SK-N-SH treated with all-trans-retinoic acid at 6 μM for 48 hours (cell line): ENCODE data around the gene SLC4A4.

Source experiments
- ARNTL ChIP-seq: fragments of 450-650 bp; formaldehyde crosslinking; IDR thresholded peaks from 2 replicates; pipeline ENCODE4 v1.5.0; 2020; ENCODE audit warnings: low read depth, mild to moderate bottlenecking, moderate library complexity, borderline replicate concordance
- BACH2 ChIP-seq: fragments of 250-450 bp; sonication (Bioruptor Pico); IDR thresholded peaks from 2 replicates; pipeline ENCODE4 v1.9.0; 2021; ENCODE audit warnings: mild to moderate bottlenecking, borderline replicate concordance
- ISL1 ChIP-seq: fragments of 250-450 bp; sonication (Bioruptor Pico); IDR thresholded peaks from 2 replicates; pipeline ENCODE4 v2.1.2; 2022; ENCODE audit warnings: mild to moderate bottlenecking, moderate library complexity
- RARB ChIP-seq: fragments of 250-450 bp; sonication (Bioruptor Pico); IDR thresholded peaks from 2 replicates; pipeline ENCODE4 v1.8.0; 2021; ENCODE audit warnings: mild to moderate bottlenecking, moderate library complexity
- SNAI2 ChIP-seq: fragments of 250-450 bp; sonication (Bioruptor Pico); IDR thresholded peaks from 2 replicates; pipeline ENCODE4 v1.5.0; 2020; ENCODE audit warnings: mild to moderate bottlenecking, moderate library complexity
- TCF4 ChIP-seq: fragments of 250-450 bp; sonication (Bioruptor Pico); IDR thresholded peaks from 2 replicates; pipeline ENCODE4 v1.8.0; 2021; ENCODE audit warnings: mild to moderate bottlenecking, moderate library complexity, borderline replicate concordance
- TOX ChIP-seq: fragments of 250-450 bp; sonication (Bioruptor Pico); IDR thresholded peaks from 2 replicates; pipeline ENCODE4 v1.8.0; 2021; ENCODE audit warnings: mild to moderate bottlenecking, moderate library complexity, borderline replicate concordance
- ZFP3 ChIP-seq: fragments of 250-450 bp; sonication (Bioruptor Pico); IDR thresholded peaks from 2 replicates; pipeline ENCODE4 v1.5.0; 2020; ENCODE audit warnings: mild to moderate bottlenecking, moderate library complexity
- ZFP30 ChIP-seq: fragments of 450-650 bp; formaldehyde crosslinking; IDR thresholded peaks from 2 replicates; pipeline ENCODE4 v1.5.0; 2022; ENCODE audit warnings: mild to moderate bottlenecking, moderate library complexity
- ZNF565 ChIP-seq: fragments of 450-650 bp; formaldehyde crosslinking; conservative IDR thresholded peaks from 2 replicates; pipeline ENCODE4 v1.5.0; 2020; ENCODE audit warnings: low read depth, mild to moderate bottlenecking, moderate library complexity
- ZNF8 ChIP-seq: fragments of 450-650 bp; formaldehyde crosslinking; IDR thresholded peaks from 2 replicates; pipeline ENCODE4 v1.5.0; 2020; ENCODE audit warnings: mild to moderate bottlenecking, moderate library complexity
- TF ChIP-seq, protein P1 (sequence below): fragments of 250-450 bp; sonication (Bioruptor Pico); IDR thresholded peaks from 2 replicates; pipeline ENCODE4 v1.8.0; 2020; ENCODE audit warnings: mild to moderate bottlenecking, moderate library complexity, borderline replicate concordance
- TF ChIP-seq, protein P2 (sequence below): fragments of 250-450 bp; sonication (Bioruptor Pico); IDR thresholded peaks from 2 replicates; pipeline ENCODE4 v1.5.1; 2020; ENCODE audit warnings: low read depth, mild to moderate bottlenecking, moderate library complexity

DNA sequence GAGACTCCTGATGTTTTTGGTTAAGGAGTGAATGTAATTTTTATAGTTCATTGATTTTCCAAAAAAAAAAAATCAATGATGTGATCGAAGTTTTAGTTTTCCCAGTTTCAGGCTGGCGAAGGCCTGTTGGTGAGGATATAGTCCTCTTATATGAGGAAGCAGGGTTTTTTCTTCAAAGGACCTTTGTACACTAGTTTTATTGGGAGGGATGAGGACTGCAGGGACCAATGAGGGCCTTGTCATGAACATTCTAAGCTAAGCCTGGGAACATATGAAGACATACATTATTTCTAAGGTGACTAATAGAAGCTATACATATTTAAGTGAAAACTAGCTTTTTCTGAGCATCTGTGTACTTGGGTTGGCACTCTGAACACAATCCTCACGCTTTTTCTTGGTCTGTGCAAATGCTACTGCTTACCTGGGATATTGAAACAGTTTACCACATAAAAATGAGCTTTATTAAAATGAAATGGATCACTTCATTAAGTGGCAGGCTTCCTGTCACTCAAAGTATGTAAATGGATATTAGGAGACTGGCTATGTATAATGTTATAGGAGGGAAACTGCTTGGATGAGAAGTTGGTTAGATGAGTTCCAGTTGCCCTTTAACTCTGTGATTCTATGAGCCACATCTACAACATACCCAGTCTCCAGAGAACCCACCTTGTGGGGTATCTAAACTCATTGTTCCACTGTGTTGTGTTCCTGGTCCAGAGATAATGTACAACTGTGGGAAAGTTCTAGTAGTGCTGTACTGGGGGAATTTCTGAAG lies 43.5 kb downstream of the SLC4A4 start:
- no peak for TF ChIP-seq RARB (CRISPR knock-in tag)
- no peak for TF ChIP-seq ZNF565 (CRISPR knock-in tag)
- TF ChIP-seq ZNF8 = no peak
- TF ChIP-seq, protein P1, sequence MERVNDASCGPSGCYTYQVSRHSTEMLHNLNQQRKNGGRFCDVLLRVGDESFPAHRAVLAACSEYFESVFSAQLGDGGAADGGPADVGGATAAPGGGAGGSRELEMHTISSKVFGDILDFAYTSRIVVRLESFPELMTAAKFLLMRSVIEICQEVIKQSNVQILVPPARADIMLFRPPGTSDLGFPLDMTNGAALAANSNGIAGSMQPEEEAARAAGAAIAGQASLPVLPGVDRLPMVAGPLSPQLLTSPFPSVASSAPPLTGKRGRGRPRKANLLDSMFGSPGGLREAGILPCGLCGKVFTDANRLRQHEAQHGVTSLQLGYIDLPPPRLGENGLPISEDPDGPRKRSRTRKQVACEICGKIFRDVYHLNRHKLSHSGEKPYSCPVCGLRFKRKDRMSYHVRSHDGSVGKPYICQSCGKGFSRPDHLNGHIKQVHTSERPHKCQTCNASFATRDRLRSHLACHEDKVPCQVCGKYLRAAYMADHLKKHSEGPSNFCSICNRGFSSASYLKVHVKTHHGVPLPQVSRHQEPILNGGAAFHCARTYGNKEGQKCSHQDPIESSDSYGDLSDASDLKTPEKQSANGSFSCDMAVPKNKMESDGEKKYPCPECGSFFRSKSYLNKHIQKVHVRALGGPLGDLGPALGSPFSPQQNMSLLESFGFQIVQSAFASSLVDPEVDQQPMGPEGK (CRISPR knock-in tag) = no peak
- no peak for TF ChIP-seq ZFP3 (CRISPR knock-in tag)
- TF ChIP-seq TCF4 (CRISPR knock-in tag) = no peak
- no peak for TF ChIP-seq ISL1 (CRISPR knock-in tag)
- TF ChIP-seq, protein P2, sequence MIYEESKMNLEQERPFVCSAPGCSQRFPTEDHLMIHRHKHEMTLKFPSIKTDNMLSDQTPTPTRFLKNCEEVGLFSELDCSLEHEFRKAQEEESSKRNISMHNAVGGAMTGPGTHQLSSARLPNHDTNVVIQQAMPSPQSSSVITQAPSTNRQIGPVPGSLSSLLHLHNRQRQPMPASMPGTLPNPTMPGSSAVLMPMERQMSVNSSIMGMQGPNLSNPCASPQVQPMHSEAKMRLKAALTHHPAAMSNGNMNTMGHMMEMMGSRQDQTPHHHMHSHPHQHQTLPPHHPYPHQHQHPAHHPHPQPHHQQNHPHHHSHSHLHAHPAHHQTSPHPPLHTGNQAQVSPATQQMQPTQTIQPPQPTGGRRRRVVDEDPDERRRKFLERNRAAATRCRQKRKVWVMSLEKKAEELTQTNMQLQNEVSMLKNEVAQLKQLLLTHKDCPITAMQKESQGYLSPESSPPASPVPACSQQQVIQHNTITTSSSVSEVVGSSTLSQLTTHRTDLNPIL (CRISPR knock-in tag) = no peak
- no peak for TF ChIP-seq ZFP30 (CRISPR knock-in tag)
- TF ChIP-seq SNAI2 (CRISPR knock-in tag) = no peak
- TF ChIP-seq ARNTL (CRISPR knock-in tag) = no peak
- TF ChIP-seq TOX (CRISPR knock-in tag) = no peak
- TF ChIP-seq BACH2 = no peak
